ENCODE results near the gene CYSRT1. TPM values are rescaled to one million over a fixed set of nuclear protein-coding genes. Genes with fewer than 3 reads are reported as not detected.
"Not testable (repeated sequence)": the region's sequence is repeated elsewhere in the genome, so short reads cannot be mapped to it uniquely, and the experiment has no call there.

Gene CYSRT1
- total and polyA plus RNA-seq, 3 donors from 2014 or later: 3.0 to 5.6 (median 3.7) TPM

- Histone ChIP-seq H3K9me3 (no peaks in the 10 kb centered on the region), H3K36me3 (ENCODE audit: low read depth, missing control alignments) (no peaks in the 10 kb centered on the region), H3K4me3 (no peak overlapping the region), H3K4me1 (peaks cover 45% of the 10 kb centered on the region), H3K27me3 (no peaks in the 10 kb centered on the region), H3K27ac (no peak overlapping the region)
- WGBS, 2 donors: 59 to 62% methylated on average over 10 to 13 of the region's 13 CpGs
- intact Hi-C loops (cut with DNase I; ENCODE audit: low total_unique reads): no loop called here
- no peak for TF ChIP-seq POLR2A (IDR thresholded peaks at IDR 0.05)
- TF ChIP-seq, protein P1, sequence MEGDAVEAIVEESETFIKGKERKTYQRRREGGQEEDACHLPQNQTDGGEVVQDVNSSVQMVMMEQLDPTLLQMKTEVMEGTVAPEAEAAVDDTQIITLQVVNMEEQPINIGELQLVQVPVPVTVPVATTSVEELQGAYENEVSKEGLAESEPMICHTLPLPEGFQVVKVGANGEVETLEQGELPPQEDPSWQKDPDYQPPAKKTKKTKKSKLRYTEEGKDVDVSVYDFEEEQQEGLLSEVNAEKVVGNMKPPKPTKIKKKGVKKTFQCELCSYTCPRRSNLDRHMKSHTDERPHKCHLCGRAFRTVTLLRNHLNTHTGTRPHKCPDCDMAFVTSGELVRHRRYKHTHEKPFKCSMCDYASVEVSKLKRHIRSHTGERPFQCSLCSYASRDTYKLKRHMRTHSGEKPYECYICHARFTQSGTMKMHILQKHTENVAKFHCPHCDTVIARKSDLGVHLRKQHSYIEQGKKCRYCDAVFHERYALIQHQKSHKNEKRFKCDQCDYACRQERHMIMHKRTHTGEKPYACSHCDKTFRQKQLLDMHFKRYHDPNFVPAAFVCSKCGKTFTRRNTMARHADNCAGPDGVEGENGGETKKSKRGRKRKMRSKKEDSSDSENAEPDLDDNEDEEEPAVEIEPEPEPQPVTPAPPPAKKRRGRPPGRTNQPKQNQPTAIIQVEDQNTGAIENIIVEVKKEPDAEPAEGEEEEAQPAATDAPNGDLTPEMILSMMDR (IDR thresholded peaks at IDR 0.05): no peak
- peak; percentile 82 for DNase-seq
These were observed 13.1 kb downstream of the CYSRT1 start for GRCh38 chr9:137237759-137238726.

GRCh38 chr9:137239541-137240200, 14.7 kb downstream of the CYSRT1 start:
- WGBS, 2 donors: 31 to 47% methylated on average over 26 to 27 of the region's 27 CpGs
- H3K36me3 ChIP-seq (ENCODE audit: low read depth, missing control alignments); H3K27me3 ChIP-seq; DNase-seq; intact Hi-C loops (cut with DNase I; ENCODE audit: low total_unique reads); H3K9me3 ChIP-seq: not testable (repeated sequence)
- H3K4me1 ChIP-seq: peaks cover 45% of the 10 kb centered on the region
- peak overlapping the region; percentile 70 to 82 for H3K4me3 ChIP-seq
- H3K27ac ChIP-seq: peak overlapping the region; percentile 80 to 93

DNA sequence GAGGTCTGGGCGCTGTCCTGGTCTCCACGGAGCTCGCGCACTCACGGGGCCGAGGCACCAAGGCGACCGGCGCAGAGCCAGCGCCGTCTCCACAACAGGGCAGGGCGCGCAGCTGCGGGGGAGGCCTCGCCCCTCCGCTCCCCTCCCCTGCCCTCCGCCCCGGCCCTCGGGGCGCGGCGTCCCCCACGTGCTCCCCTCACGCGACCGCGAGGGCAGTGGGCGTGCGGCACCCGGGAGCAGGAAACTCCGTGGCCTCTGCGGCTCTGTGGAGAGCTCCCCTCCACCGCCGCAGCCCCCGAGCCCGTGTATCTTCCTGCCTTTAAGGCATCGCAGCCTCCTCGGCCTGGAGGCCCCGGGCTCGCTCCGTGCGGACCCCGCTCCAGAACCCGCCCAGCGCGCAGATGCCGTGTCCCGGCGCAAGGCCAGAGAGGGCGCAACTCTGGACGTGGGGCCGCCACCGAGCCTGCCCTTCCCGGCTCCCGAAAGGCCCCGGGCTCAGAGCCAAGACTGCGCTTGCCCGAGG, 15.4 kb downstream of the CYSRT1 start:
- intact Hi-C loops (cut with DNase I; ENCODE audit: low total_unique reads): no loop called here
- peak; percentile 80 for DNase-seq
- no peaks in the 10 kb centered on the region for H3K9me3 ChIP-seq
- TF ChIP-seq, protein P1 (IDR thresholded peaks at IDR 0.05): no peak
- no peak for TF ChIP-seq POLR2A (IDR thresholded peaks at IDR 0.05)
- H3K27ac ChIP-seq: peak overlapping the region; percentile 80 to 93
- no peaks in the 10 kb centered on the region for H3K36me3 ChIP-seq (ENCODE audit: low read depth, missing control alignments)
- 0 to 1% methylated on average over 2 to 41 of the region's 58 CpGs for WGBS, 2 donors
- H3K27me3 ChIP-seq: no peaks in the 10 kb centered on the region
- H3K4me3 ChIP-seq: peak overlapping the region; percentile 70 to 82
- H3K4me1 ChIP-seq: peaks cover 45% of the 10 kb centered on the region

DNA sequence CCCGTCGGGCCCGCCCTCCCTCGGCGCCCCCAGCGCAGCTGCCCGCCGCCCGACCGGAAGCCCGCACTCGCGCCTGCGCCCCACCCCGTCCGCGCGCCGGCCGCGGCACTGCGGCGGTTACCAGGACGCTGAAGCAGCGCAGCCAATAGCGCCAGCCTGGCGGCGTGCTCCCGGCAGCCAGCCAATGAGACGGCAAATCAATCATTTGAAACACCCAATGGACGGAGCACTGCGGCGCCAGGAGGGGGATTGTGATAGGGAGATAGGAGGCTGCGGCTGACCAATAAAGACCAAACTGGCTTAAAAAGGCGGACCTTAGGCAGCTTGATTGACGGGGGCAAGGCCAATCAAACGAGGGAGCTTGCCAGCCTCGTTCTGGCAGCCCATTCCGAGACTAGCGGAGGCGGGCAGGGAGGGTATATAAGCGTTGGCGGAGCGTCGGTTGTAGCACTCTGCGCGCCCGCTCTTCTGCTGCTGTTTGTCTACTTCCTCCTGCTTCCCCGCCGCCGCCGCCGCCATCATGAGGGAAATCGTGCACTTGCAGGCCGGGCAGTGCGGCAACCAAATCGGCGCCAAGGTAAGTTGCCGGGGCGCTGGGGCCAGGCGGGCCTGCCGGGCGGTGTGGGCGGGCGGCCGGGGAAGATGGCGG, 16.0 kb downstream of the CYSRT1 start, which contains the start of gene TUBB4B:
TUBB4B (plus strand) TSS at position 447 of the 649 bp plus-strand sequence; CDS start at position 521, 74 bp downstream.
- H3K9me3 ChIP-seq: no peaks in the 10 kb centered on the region
- peak; percentile 52 for TF ChIP-seq POLR2A (IDR thresholded peaks at IDR 0.05)
- TF ChIP-seq, protein P1 (IDR thresholded peaks at IDR 0.05): peak in 1 of 3 experiments; percentile 10
- no peaks in the 10 kb centered on the region for H3K27me3 ChIP-seq
- H3K36me3 ChIP-seq (ENCODE audit: low read depth, missing control alignments): no peaks in the 10 kb centered on the region
- DNase-seq: peak; percentile 100
- intact Hi-C loops (cut with DNase I; ENCODE audit: low total_unique reads): no loop called here
- H3K27ac ChIP-seq: peak within 1 kb of the TSS; percentile 80 to 94
- H3K4me3 ChIP-seq: peak within 1 kb of the TSS; percentile 88 to 90
- 0% methylated on average over 24 to 60 of the region's 67 CpGs for WGBS, 2 donors
- peaks cover 45% of the 10 kb centered on the region for H3K4me1 ChIP-seq

All from testis (tissue), 3 donors.